ENCODE results near the gene COPS6. TPM values are rescaled to one million over a fixed set of nuclear protein-coding genes. Genes with fewer than 3 reads are reported as not detected.

Gene COPS6
- total RNA-seq, 2 donors from 2014 or later, result 78.4 to 80.0 TPM

Small RNA genes lying within 50 kb of the gene (microRNA-seq; reads per million reads assigned to microRNA genes)
- gene MIR106B (ENCODE audit: borderline microRNAs expressed in 2 of 2) (655 to 687 reads per million in 2 donors), gene MIR25 (ENCODE audit: borderline microRNAs expressed in 2 of 2) (351 to 540 reads per million in 2 donors), gene MIR93 (ENCODE audit: borderline microRNAs expressed in 2 of 2) (2,097 to 2,214 reads per million in 2 donors)

Other genes with a start within 250 kb of the COPS6 start
- gene OR2AE1, start 211.9 kb upstream of the COPS6 start, total RNA-seq, result under 1 TPM in 1 of 2 donors, not detected in 1; 0.51 TPM
- 10 to 100 TPM; 14.7 to 22.9 TPM for gene TRIM4, start 169.4 kb upstream of the COPS6 start, total RNA-seq
- gene GJC3, start 159.3 kb upstream of the COPS6 start, total RNA-seq, result not detected
- gene AZGP1, start 112.9 kb upstream of the COPS6 start, total RNA-seq, result 1 to 10 TPM in 1 of 2 donors, under 1 TPM in 1; 0.33 to 1.2 TPM
- 10 to 100 TPM; 47.4 to 53.1 TPM for gene ZKSCAN1, start 73.4 kb upstream of the COPS6 start, total RNA-seq
- gene ZSCAN21, start 39.2 kb upstream of the COPS6 start, total RNA-seq, result 10 to 100 TPM in 1 of 2 donors, 1 to 10 TPM in 1; 9.2 to 10.7 TPM
- 10 to 100 TPM; 17.0 to 18.0 TPM for gene ZNF3, start 7.2 kb upstream of the COPS6 start, total RNA-seq
- gene MCM7, start 12.4 kb downstream of the COPS6 start, total RNA-seq, result 10 to 100 TPM; 21.6 to 21.7 TPM
- gene AP4M1, start 12.7 kb downstream of the COPS6 start, total RNA-seq, result 10 to 100 TPM; 11.6 to 15.5 TPM
- gene TAF6, start 30.4 kb downstream of the COPS6 start, total RNA-seq, result 10 to 100 TPM; 34.3 to 35.4 TPM
- gene CNPY4, start 30.7 kb downstream of the COPS6 start, total RNA-seq, result 10 to 100 TPM in 1 of 2 donors, 1 to 10 TPM in 1; 9.6 to 18.3 TPM
- gene MBLAC1, start 38.0 kb downstream of the COPS6 start, total RNA-seq, result 1 to 10 TPM; 1.6 to 1.7 TPM
- 10 to 100 TPM; 72.6 to 91.6 TPM for gene LAMTOR4, start 59.9 kb downstream of the COPS6 start, total RNA-seq
- gene TRAPPC14, start 69.8 kb downstream of the COPS6 start, total RNA-seq, result 10 to 100 TPM; 11.2 to 13.3 TPM
- gene GAL3ST4, start 79.6 kb downstream of the COPS6 start, total RNA-seq, result 10 to 100 TPM in 1 of 2 donors, 1 to 10 TPM in 1; 6.2 to 11.2 TPM
- 1 to 10 TPM in 1 of 2 donors, under 1 TPM in 1; 0.81 to 1.2 TPM for gene GPC2, start 88.4 kb downstream of the COPS6 start, total RNA-seq
- gene STAG3, start 88.9 kb downstream of the COPS6 start, total RNA-seq, result 1 to 10 TPM in 1 of 2 donors, under 1 TPM in 1; 0.52 to 1.2 TPM
- gene PVRIG, start 131.0 kb downstream of the COPS6 start, total RNA-seq, result under 1 TPM; 0.42 to 0.67 TPM
- gene SPDYE3, start 218.7 kb downstream of the COPS6 start, total RNA-seq, result not detected

Measured in posterior vena cava (tissue), 2 donors.